Measurements from ENCODE around the gene TMEM59. TPM values are rescaled to one million over a fixed set of nuclear protein-coding genes. Genes with fewer than 3 reads are reported as not detected.

Gene TMEM59
- total RNA-seq, 1 experiment from 2014 or later = 174 TPM

DNA sequence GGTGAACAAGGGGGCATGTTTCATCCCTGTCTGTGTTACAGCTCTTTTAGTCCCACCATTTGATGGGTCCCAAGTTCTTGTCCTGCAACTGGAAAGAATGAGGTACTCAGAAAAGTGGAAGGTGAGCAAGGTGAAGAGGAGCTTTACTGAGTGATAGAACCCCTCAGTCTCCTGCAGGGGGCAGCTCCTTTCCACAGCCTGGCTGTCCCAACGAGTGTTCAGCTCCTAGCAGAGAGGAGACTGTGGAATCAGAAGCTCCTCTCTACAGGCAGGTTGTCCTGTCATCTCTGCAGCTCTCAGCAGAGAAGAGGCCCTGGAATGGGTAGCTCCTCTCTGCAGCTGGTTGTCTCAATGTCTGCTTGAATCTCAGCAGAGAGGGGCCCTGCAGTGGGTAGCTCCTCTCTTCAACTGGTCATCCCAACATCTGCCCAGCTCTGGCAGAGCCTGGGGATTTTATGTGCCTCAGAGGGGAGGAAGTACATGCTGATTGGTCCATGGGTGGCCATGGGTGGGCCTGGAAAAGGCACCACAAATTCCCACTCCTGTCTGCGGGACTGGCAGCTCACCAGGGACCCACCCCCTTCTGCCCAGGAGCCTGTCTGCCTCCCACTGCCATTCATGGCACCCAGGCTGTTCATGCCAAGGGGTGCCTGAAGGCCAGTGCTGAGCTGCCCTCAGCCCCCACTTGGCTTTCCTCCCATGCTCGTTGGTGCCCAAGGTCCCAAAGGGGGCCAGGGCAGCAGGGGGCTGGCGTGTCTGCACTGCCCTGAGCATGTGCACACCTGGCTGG lies 60.7 kb downstream of the TMEM59 start:
- DNase-seq (ENCODE audit: low read depth, low spot score) (no peak), ATAC-seq (no peak)
- TF ChIP-seq, protein P1, sequence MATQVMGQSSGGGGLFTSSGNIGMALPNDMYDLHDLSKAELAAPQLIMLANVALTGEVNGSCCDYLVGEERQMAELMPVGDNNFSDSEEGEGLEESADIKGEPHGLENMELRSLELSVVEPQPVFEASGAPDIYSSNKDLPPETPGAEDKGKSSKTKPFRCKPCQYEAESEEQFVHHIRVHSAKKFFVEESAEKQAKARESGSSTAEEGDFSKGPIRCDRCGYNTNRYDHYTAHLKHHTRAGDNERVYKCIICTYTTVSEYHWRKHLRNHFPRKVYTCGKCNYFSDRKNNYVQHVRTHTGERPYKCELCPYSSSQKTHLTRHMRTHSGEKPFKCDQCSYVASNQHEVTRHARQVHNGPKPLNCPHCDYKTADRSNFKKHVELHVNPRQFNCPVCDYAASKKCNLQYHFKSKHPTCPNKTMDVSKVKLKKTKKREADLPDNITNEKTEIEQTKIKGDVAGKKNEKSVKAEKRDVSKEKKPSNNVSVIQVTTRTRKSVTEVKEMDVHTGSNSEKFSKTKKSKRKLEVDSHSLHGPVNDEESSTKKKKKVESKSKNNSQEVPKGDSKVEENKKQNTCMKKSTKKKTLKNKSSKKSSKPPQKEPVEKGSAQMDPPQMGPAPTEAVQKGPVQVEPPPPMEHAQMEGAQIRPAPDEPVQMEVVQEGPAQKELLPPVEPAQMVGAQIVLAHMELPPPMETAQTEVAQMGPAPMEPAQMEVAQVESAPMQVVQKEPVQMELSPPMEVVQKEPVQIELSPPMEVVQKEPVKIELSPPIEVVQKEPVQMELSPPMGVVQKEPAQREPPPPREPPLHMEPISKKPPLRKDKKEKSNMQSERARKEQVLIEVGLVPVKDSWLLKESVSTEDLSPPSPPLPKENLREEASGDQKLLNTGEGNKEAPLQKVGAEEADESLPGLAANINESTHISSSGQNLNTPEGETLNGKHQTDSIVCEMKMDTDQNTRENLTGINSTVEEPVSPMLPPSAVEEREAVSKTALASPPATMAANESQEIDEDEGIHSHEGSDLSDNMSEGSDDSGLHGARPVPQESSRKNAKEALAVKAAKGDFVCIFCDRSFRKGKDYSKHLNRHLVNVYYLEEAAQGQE (IDR thresholded peaks at IDR 0.05; ENCODE audit: insufficient read depth in 1 of 2, low read depth in 2 of 2, low read length in 1 of 2) = no peak
- TF ChIP-seq SIN3A (IDR thresholded peaks at IDR 0.05; ENCODE audit: borderline replicate concordance, insufficient read depth, low read depth, low read length) (no peak), POLR2AphosphoS5 (IDR thresholded peaks at IDR 0.05; ENCODE audit: low read depth, low read length) (no peak), TCF7L2 (IDR thresholded peaks at IDR 0.05; ENCODE audit: low read depth, low read length) (no peak)
- TF ChIP-seq, protein P2, sequence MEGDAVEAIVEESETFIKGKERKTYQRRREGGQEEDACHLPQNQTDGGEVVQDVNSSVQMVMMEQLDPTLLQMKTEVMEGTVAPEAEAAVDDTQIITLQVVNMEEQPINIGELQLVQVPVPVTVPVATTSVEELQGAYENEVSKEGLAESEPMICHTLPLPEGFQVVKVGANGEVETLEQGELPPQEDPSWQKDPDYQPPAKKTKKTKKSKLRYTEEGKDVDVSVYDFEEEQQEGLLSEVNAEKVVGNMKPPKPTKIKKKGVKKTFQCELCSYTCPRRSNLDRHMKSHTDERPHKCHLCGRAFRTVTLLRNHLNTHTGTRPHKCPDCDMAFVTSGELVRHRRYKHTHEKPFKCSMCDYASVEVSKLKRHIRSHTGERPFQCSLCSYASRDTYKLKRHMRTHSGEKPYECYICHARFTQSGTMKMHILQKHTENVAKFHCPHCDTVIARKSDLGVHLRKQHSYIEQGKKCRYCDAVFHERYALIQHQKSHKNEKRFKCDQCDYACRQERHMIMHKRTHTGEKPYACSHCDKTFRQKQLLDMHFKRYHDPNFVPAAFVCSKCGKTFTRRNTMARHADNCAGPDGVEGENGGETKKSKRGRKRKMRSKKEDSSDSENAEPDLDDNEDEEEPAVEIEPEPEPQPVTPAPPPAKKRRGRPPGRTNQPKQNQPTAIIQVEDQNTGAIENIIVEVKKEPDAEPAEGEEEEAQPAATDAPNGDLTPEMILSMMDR (IDR thresholded peaks at IDR 0.05) = no peak
- no TSS peak for BruUV-seq (replicated peaks)
- ChIA-PET CTCF (interaction anchor here (0.6 kb wide), 1 partner anchor 13 kb away, joined by 8 read pairs; no protein-coding TSS in a partner anchor), POLR2A (interaction anchor here (0.7 kb wide), 1 partner anchor 525 kb away, joined by 3 read pairs; no protein-coding TSS in a partner anchor)
- no peaks in the 10 kb centered on the region for H3K4me1 ChIP-seq (ENCODE audit: control insufficient read depth, insufficient read depth, low read length)
- intact Hi-C loops (cut with micrococcal nuclease; ENCODE audit: unreplicated experiment) = no loop called here
- H3K9me3 ChIP-seq (ENCODE audit: control insufficient read depth, insufficient read depth, low read depth, low read length) = no peaks in the 10 kb centered on the region
- H3K4me3 ChIP-seq (ENCODE audit: low read depth in 2 of 2, low read length in 2 of 2) = no peak overlapping the region
- no peaks in the 10 kb centered on the region for H3K27me3 ChIP-seq (ENCODE audit: control insufficient read depth, insufficient read depth, low read length)
- H3K27ac ChIP-seq (ENCODE audit: low read length) = no peak overlapping the region
- no peaks in the 10 kb centered on the region for H3K36me3 ChIP-seq (ENCODE audit: control insufficient read depth, insufficient read depth, low read length)
- in situ Hi-C loops (cut with HindIII; ENCODE audit: low pct_unique_long_range_greater_than_20kb, low sequenced_read_pairs) = no loop called here

DNA sequence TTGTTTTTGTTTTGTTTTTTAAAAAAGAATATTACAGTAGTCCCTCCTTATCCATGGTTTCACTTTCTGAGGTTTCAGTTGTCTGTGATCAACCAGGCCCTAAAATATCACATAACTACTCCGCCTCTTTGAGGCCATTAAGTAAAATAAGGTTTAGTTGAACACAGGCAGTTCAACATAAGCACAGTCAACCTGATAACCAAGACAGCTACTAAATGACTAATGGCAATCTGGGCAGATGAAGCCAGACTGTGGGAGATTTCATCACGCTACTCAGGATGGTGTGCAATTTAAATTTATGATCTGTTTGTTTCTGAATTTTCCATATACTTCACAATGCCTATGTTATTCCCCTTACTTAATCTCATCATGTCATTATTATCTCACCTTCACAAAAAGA lies 65.1 kb downstream of the TMEM59 start:
- no TSS peak for BruUV-seq (replicated peaks)
- CTCF ChIA-PET = no interaction called here
- H3K4me3 ChIP-seq (ENCODE audit: low read depth in 2 of 2, low read length in 2 of 2) = no peak overlapping the region
- in situ Hi-C loops (cut with HindIII; ENCODE audit: low pct_unique_long_range_greater_than_20kb, low sequenced_read_pairs) (no loop called here), intact Hi-C loops (cut with micrococcal nuclease; ENCODE audit: unreplicated experiment) (no loop called here)
- H3K36me3 ChIP-seq (ENCODE audit: control insufficient read depth, insufficient read depth, low read length) = no peaks in the 10 kb centered on the region
- POLR2A ChIA-PET = no interaction called here
- H3K9me3 ChIP-seq (ENCODE audit: control insufficient read depth, insufficient read depth, low read depth, low read length) = no peaks in the 10 kb centered on the region
- no peak overlapping the region for H3K27ac ChIP-seq (ENCODE audit: low read length)
- no peaks in the 10 kb centered on the region for H3K4me1 ChIP-seq (ENCODE audit: control insufficient read depth, insufficient read depth, low read length)
- TF ChIP-seq, protein P2 (IDR thresholded peaks at IDR 0.05) = no peak
- TF ChIP-seq SIN3A (IDR thresholded peaks at IDR 0.05; ENCODE audit: borderline replicate concordance, insufficient read depth, low read depth, low read length) (no peak), POLR2AphosphoS5 (IDR thresholded peaks at IDR 0.05; ENCODE audit: low read depth, low read length) (no peak), TCF7L2 (IDR thresholded peaks at IDR 0.05; ENCODE audit: low read depth, low read length) (no peak)
- TF ChIP-seq, protein P1 (IDR thresholded peaks at IDR 0.05; ENCODE audit: insufficient read depth in 1 of 2, low read depth in 2 of 2, low read length in 1 of 2) = no peak
- ATAC-seq (no peak), DNase-seq (ENCODE audit: low read depth, low spot score) (no peak)
- H3K27me3 ChIP-seq (ENCODE audit: control insufficient read depth, insufficient read depth, low read length) = no peaks in the 10 kb centered on the region

All from Panc1 (cell line).